IMR-90 (cell line): ENCODE results near the gene SLC4A4. TPM values are rescaled to one million over a fixed set of nuclear protein-coding genes. Genes with fewer than 3 reads are reported as not detected.

ENCODE experiments used
- ATAC-seq: fragments of 200-7000 bp; cut with Tn5 transposase; 2 replicates; pipeline ENCODE4 v1.9.1; 2020; ENCODE audit warnings: low read depth, mild to moderate bottlenecking, moderate library complexity
- BruUV-seq: library from RNA; stranded (reverse); fragments of 400-500 nt; replicated peaks from 2 replicates; lab custom pipeline; 2021; lab: Mats Ljungman, UMichigan
- CTCF ChIA-PET: fragments of 300-600 bp; formaldehyde crosslinking; extraction: SDS; loops from one replicate; lab custom pipeline; 2021; ENCODE audit warnings: antibody characterized with exemption; lab: Yijun Ruan, JAX
- POLR2A ChIA-PET: fragments of 300-600 bp; sonication (Branson Sonifier 250); formaldehyde crosslinking; loops from one replicate; lab custom pipeline; 2022; ENCODE audit warnings: antibody characterized with exemption; ENCODE audit not compliant: unreplicated experiment; lab: Charles Lee
- DNase-seq: peaks from one replicate; pipeline ENCODE4 v3.0.0; 2013
- H2AFZ ChIP-seq: replicated peaks from 2 replicates; pipeline ENCODE3; 2013; ENCODE audit warnings: low read length, mild to moderate bottlenecking; ENCODE audit not compliant: poor library complexity
- H2AK5ac ChIP-seq: 2 replicates; pipeline ENCODE4 v1.6.1; 2013; ENCODE audit warnings: low read depth, low read length, inconsistent platforms
- H2AK9ac ChIP-seq: replicated peaks from 2 replicates; pipeline ENCODE3; 2013; ENCODE audit warnings: mild to moderate bottlenecking, low read depth, low read length, moderate library complexity; ENCODE audit not compliant: poor library complexity
- H2BK120ac ChIP-seq: 2 replicates; pipeline ENCODE4 v1.6.1; 2013; ENCODE audit warnings: low read depth, low read length, inconsistent platforms
- H2BK15ac ChIP-seq: 3 replicates; pipeline ENCODE4 v1.6.1; 2013; ENCODE audit warnings: low read depth, low read length, inconsistent platforms
- H2BK20ac ChIP-seq: 2 replicates; pipeline ENCODE4 v1.6.1; 2013; ENCODE audit warnings: low read depth, mild to moderate bottlenecking, inconsistent platforms, low read length, moderate library complexity
- H2BK5ac ChIP-seq: 2 replicates; pipeline ENCODE4 v1.6.1; 2013; ENCODE audit warnings: mild to moderate bottlenecking, low read depth, low read length, inconsistent platforms; ENCODE audit not compliant: poor library complexity, severe bottlenecking
- H3K14ac ChIP-seq: replicated peaks from 2 replicates; pipeline ENCODE4 v1.6.1; 2013; ENCODE audit warnings: low read depth, low read length, inconsistent platforms
- H3K18ac ChIP-seq: 2 replicates; pipeline ENCODE4 v1.6.1; 2013; ENCODE audit warnings: low read depth, low read length, control low read depth
- H3K23ac ChIP-seq: 2 replicates; pipeline ENCODE4 v1.6.1; 2013; ENCODE audit warnings: low read depth, low read length, inconsistent platforms
- H3K27ac ChIP-seq: 2 replicates; pipeline ENCODE4 v1.5.1; 2013; ENCODE audit warnings: mild to moderate bottlenecking, control low read depth, low read length; ENCODE audit not compliant: insufficient read depth
- H3K27me3 ChIP-seq: 2 replicates; pipeline ENCODE4 v1.6.1; 2013; ENCODE audit warnings: low read length; ENCODE audit not compliant: control insufficient read depth, insufficient read depth
- H3K36me3 ChIP-seq: 2 replicates; pipeline ENCODE4 v1.6.1; 2013; ENCODE audit warnings: low read length, mixed read lengths; ENCODE audit not compliant: control insufficient read depth, insufficient read depth
- H3K4ac ChIP-seq: 2 replicates; pipeline ENCODE4 v1.6.1; 2013; ENCODE audit warnings: low read depth, low read length, inconsistent platforms
- H3K4me1 ChIP-seq: 2 replicates; pipeline ENCODE4 v1.6.1; 2013; ENCODE audit warnings: low read length, mixed read lengths; ENCODE audit not compliant: control insufficient read depth, insufficient read depth
- H3K4me2 ChIP-seq: 2 replicates; pipeline ENCODE4 v1.6.1; 2013; ENCODE audit warnings: low read depth, mild to moderate bottlenecking, control low read depth, low read length, moderate library complexity
- H3K4me3 ChIP-seq: 2 replicates; pipeline ENCODE4 v1.5.1; 2013; ENCODE audit warnings: low read depth, mild to moderate bottlenecking, control low read depth, low read length, moderate library complexity; ENCODE audit not compliant: insufficient read depth
- H3K56ac ChIP-seq: 2 replicates; pipeline ENCODE4 v1.6.1; 2013; ENCODE audit warnings: low read length, inconsistent platforms; ENCODE audit not compliant: insufficient read depth; ENCODE audit errors: extremely low read depth
- H3K79me1 ChIP-seq, 2 experiments: 2 replicates each; pipeline ENCODE4 v1.6.1; 2013; ENCODE audit warnings: low read length in 2 of 2, inconsistent platforms in 1 of 2, low read depth in 1 of 2
- H3K9ac ChIP-seq: 2 replicates; pipeline ENCODE4 v1.6.1; 2013; ENCODE audit warnings: low read depth, low read length, control low read depth
- H3K9me1 ChIP-seq: 2 replicates; pipeline ENCODE4 v1.6.1; 2013; ENCODE audit warnings: low read length, inconsistent platforms; ENCODE audit not compliant: insufficient read depth
- H3K9me3 ChIP-seq: 2 replicates; pipeline ENCODE4 v1.6.1; 2013; ENCODE audit warnings: low read length; ENCODE audit not compliant: control insufficient read depth, insufficient read depth
- H4K20me1 ChIP-seq: 2 replicates; pipeline ENCODE4 v1.6.1; 2013; ENCODE audit warnings: low read length, inconsistent platforms; ENCODE audit not compliant: insufficient read depth
- H4K5ac ChIP-seq: 2 replicates; pipeline ENCODE4 v1.6.1; 2013; ENCODE audit warnings: mild to moderate bottlenecking, low read depth, low read length, control low read depth
- H4K8ac ChIP-seq, 2 experiments: 2 replicates each; pipeline ENCODE4 v1.6.1; 2013; ENCODE audit warnings: low read depth in 2 of 2, low read length in 2 of 2, control low read depth in 1 of 2, inconsistent platforms in 1 of 2
- H4K91ac ChIP-seq: 2 replicates; pipeline ENCODE4 v1.6.1; 2013; ENCODE audit warnings: low read depth, low read length, inconsistent platforms; ENCODE audit not compliant: insufficient read depth
- CHD1 ChIP-seq: IDR thresholded peaks from 2 replicates; pipeline ENCODE4 v1.6.1; 2012; ENCODE audit warnings: low read depth, low read length, improper control_type of control experiment
- CTCF ChIP-seq: conservative IDR thresholded peaks from 2 replicates; pipeline ENCODE4 v1.5.1; 2012; ENCODE audit warnings: mild to moderate bottlenecking, low read depth, low read length, improper control_type of control experiment
- MAFK ChIP-seq: IDR thresholded peaks from 2 replicates; pipeline ENCODE4 v1.6.1; 2012; ENCODE audit warnings: low read depth, low read length, improper control_type of control experiment
- MXI1 ChIP-seq: IDR thresholded peaks from 2 replicates; pipeline ENCODE4 v1.6.1; 2012; ENCODE audit warnings: low read depth, mild to moderate bottlenecking, low read length, moderate library complexity, borderline replicate concordance
- NFE2L2 ChIP-seq: fragments of 150-350 bp; IDR thresholded peaks from 2 replicates; pipeline ENCODE4 v1.6.1; 2016; ENCODE audit warnings: low read depth, mild to moderate bottlenecking, low read length
- POLR2A ChIP-seq: IDR thresholded peaks from 2 replicates; pipeline ENCODE4 v1.6.1; 2012; ENCODE audit warnings: mild to moderate bottlenecking, low read depth, low read length
- RCOR1 ChIP-seq: IDR thresholded peaks from 2 replicates; pipeline ENCODE4 v1.6.1; 2012; ENCODE audit warnings: mild to moderate bottlenecking, low read length, improper control_type of control experiment; ENCODE audit not compliant: insufficient replicate concordance
- RFX5 ChIP-seq: IDR thresholded peaks from 2 replicates; pipeline ENCODE4 v1.8.0; 2012; ENCODE audit warnings: low read depth, mild to moderate bottlenecking, low read length, moderate library complexity
- SMC3 ChIP-seq: fragments of 150-350 bp; IDR thresholded peaks from 2 replicates; pipeline ENCODE4 v1.6.1; 2016; ENCODE audit warnings: low read depth, mild to moderate bottlenecking, antibody characterized with exemption, low read length, moderate library complexity
- WGBS, 2 experiments: methylation state at CpG; one replicate each; pipeline versions ENCODE4 v1.1.5 to v1.1.7; 2013; ENCODE audit warnings: missing lambda C conversion rate in 2 of 2; ENCODE audit not compliant: insufficient read length in 1 of 2; ENCODE audit errors: extremely low coverage in 2 of 2; 5-methylcytosine and 5-hydroxymethylcytosine counted together
- dilution Hi-C: fragments of 300-500 bp; cut with HindIII; formaldehyde crosslinking; loops from one replicate; pipeline ENCODE4 v1.14.3; 2018; ENCODE audit warnings: low sequenced_read_pairs; ENCODE audit not compliant: unreplicated experiment
- in situ Hi-C: fragments of 300-500 bp; cut with MboI; formaldehyde crosslinking; loops from 3 replicates; pipeline ENCODE4 v1.14.3; 2019; ENCODE audit warnings: low sequenced_read_pairs, inconsistent platforms, mixed read lengths
- intact Hi-C: fragments of 100-400 bp; cut with micrococcal nuclease; formaldehyde crosslinking; loops from 2 replicates; pipeline ENCODE4 v1.10.0; 2022
- polyA plus RNA-seq, 3 experiments: library from polyadenylated mRNA; depleted of rRNA; stranded (reverse); fragments of >200 nt; gene quantifications; 2 replicates each; pipeline ENCODE4 v1.2.3, GENCODE V29; 2012; ENCODE audit warnings: low replicate concordance in 1 of 3
- total RNA-seq: library from RNA; depleted of rRNA; stranded (reverse); fragments of >200 nt; gene quantifications from 2 replicates; pipeline ENCODE4 v1.2.3, GENCODE V29; 2012

SLC4A4 gene
- total and polyA plus RNA-seq, 2 of the 4 experiments (the other 2 are of a cell fraction) = 5.6 to 16.8 TPM

- TF ChIP-seq RCOR1 = no peak
Observed at GRCh38 chr4:71293705-71294104, 45.1 kb upstream of the SLC4A4 start (continued).

- Histone ChIP-seq H3K36me3 (no peaks in the 10 kb centered on the region; the same call in 1 of the 2 replicates), H3K9ac (no peak overlapping the region), H3K9me3 (no peaks in the 10 kb centered on the region), H3K4ac (peak overlapping the region; percentile 29; the same call in 1 of the 2 replicates), H2BK20ac (peak overlapping the region; percentile 75), H3K23ac (peak overlapping the region; percentile 30; the same call in 1 of the 2 replicates), H4K5ac (peak overlapping the region; percentile 71; the same call in 1 of the 2 replicates), H3K4me1 (peaks cover 11% of the 10 kb centered on the region), H3K27me3 (no peaks in the 10 kb centered on the region), H2AFZ (no peak overlapping the region), H3K4me3 (no peak overlapping the region), H2BK15ac (peak overlapping the region; percentile 82), H4K91ac (peak overlapping the region; percentile 71), H3K27ac (peak overlapping the region; percentile 76), H3K56ac (peak overlapping the region; percentile 25; the same call in 1 of the 2 replicates), H3K14ac (peak overlapping the region; percentile 48), H4K8ac (peak overlapping the region; percentile 27 to 38; a peak in 3 of 4 replicates), H2BK5ac (peak overlapping the region; percentile 87), H2AK9ac (no peak overlapping the region), H3K4me2 (peak overlapping the region; percentile 61; the same call in 1 of the 2 replicates), H3K18ac (peak overlapping the region; percentile 91; the same call in 1 of the 2 replicates), H3K9me1 (peaks cover 16% of the 10 kb centered on the region), H4K20me1 (no peaks in the 10 kb centered on the region; the same call in 1 of the 2 replicates), H2BK120ac (peak overlapping the region; percentile 74), H3K79me1 (peaks cover 15 to 46% of the 10 kb centered on the region in 2 experiments), H2AK5ac (peak overlapping the region; percentile 33)
- ChIA-PET CTCF (no interaction called here), POLR2A (no interaction called here)
- dilution Hi-C loops = no loop called here
- BruUV-seq = no TSS peak
- ATAC-seq (peak; percentile 40), DNase-seq (peak; percentile 78)
- in situ Hi-C loops = no loop called here
- 0% methylated on average over 1 of the region's 3 CpGs; no CpG with 5 or more reads in 1 of the 2 experiments for WGBS, 2 experiments
- TF ChIP-seq CHD1 (no peak), MAFK (no peak), RFX5 (no peak), CTCF (no peak), SMC3 (no peak), POLR2A (no peak), RCOR1 (no peak), MXI1 (no peak), NFE2L2 (no peak)
- intact Hi-C loops = no loop called here
Observed at GRCh38 chr4:71294301-71294700, 44.5 kb upstream of the SLC4A4 start.
